HG03039 (cell line): ENCODE data around the gene KCNK5.

Experiments
- ATAC-seq: cut with Tn5 transposase; IDR thresholded peaks from one replicate; pipeline ENCODE4 v1.9.1; 2021; ENCODE audit warnings: mild to moderate bottlenecking, moderate library complexity; ENCODE audit not compliant: unreplicated experiment

The KCNK5 gene

GRCh38 chr6:39218868-39219567 is 10.3 kb downstream of the KCNK5 start:
- no peak for ATAC-seq

GRCh38 chr6:39217177-39217864 is 12.0 kb downstream of the KCNK5 start:
- ATAC-seq: no peak

- no peak for ATAC-seq
These were observed 13.6 kb downstream of the KCNK5 start for GRCh38 chr6:39215640-39216158.

GRCh38 chr6:39214846-39215639 is 14.2 kb downstream of the KCNK5 start:
- no peak for ATAC-seq

- no peak for ATAC-seq
These were observed 15.0 kb downstream of the KCNK5 start for GRCh38 chr6:39214120-39214813.

- ATAC-seq: no peak
These were observed 15.9 kb downstream of the KCNK5 start for GRCh38 chr6:39213195-39213920.

GRCh38 chr6:39211183-39211582 is 18.1 kb downstream of the KCNK5 start:
- ATAC-seq: no peak

GRCh38 chr6:39210450-39210849 is 18.8 kb downstream of the KCNK5 start:
- no peak for ATAC-seq

- no peak for ATAC-seq
These were observed 19.4 kb downstream of the KCNK5 start for GRCh38 chr6:39209911-39210310.

GRCh38 chr6:39209360-39209811 is 19.9 kb downstream of the KCNK5 start:
- no peak for ATAC-seq

- no peak for ATAC-seq
These were observed 21.0 kb downstream of the KCNK5 start for GRCh38 chr6:39208223-39208739.

- no peak for ATAC-seq
These were observed 21.7 kb downstream of the KCNK5 start for GRCh38 chr6:39207416-39208222.

- no peak for ATAC-seq
These were observed 23.0 kb downstream of the KCNK5 start for GRCh38 chr6:39206250-39206721.

GRCh38 chr6:39204646-39205244 is 24.5 kb downstream of the KCNK5 start:
- ATAC-seq: no peak

GRCh38 chr6:39204160-39204495 is 25.1 kb downstream of the KCNK5 start:
- no peak for ATAC-seq

- no peak for ATAC-seq
These were observed 25.7 kb downstream of the KCNK5 start for GRCh38 chr6:39203436-39204159.

GRCh38 chr6:39202166-39202565 is 27.1 kb downstream of the KCNK5 start:
- no peak for ATAC-seq

- no peak for ATAC-seq
These were observed 28.7 kb downstream of the KCNK5 start for GRCh38 chr6:39200498-39201020.
